NCI-H1417 treated with DMSO at 0.1 percent for 48 hours (cell line): ENCODE measurements around the gene TSHZ1.

Experiments used
- DNase-seq: peaks from one replicate; lab custom pipeline; 2025; lab: John Stamatoyannopoulos, UW

Gene TSHZ1

DNA sequence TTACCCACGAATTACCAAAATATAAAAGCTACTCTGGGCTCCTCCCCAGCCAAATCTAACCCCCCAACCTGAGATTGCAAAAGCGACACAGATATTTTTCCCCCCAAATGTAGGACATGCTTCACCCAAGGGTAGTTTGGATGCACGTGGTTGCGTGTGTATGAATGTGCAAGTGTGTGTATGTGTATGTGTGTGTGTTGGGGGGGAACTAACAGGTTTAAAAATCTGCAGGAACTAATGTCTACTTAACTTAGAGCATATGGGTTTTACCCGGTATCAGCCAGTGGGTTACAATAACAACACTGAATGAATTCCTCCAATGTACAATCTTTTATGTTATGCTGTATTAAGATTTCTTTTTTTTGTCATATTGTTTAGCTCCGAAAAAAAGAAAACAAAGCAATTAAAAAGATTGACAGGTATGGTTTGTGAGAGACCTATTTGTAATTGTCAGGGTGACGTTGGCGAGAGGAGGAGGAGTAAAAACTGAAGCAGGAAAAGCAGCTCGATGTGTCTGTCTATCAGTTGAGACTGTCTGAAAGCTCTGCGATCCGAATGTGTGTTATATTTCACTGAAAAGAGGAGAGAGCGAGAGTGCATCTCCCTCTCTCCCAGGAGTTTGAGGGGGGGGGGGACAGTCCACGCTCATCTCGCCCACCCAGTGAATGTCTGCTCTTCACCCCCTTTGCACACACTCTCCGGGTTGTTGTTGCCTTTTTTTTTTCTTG lies at the start of gene TSHZ1:
TSS of gene TSHZ1 (plus strand) at position 524 of the 728 bp plus-strand sequence. CDS start 1,080 bp downstream, outside the sequence.
- peak; percentile 72 for DNase-seq

- no peak for DNase-seq
These were observed 49.2 kb upstream of the TSHZ1 start for GRCh38 chr18:75161256-75162028.

DNA sequence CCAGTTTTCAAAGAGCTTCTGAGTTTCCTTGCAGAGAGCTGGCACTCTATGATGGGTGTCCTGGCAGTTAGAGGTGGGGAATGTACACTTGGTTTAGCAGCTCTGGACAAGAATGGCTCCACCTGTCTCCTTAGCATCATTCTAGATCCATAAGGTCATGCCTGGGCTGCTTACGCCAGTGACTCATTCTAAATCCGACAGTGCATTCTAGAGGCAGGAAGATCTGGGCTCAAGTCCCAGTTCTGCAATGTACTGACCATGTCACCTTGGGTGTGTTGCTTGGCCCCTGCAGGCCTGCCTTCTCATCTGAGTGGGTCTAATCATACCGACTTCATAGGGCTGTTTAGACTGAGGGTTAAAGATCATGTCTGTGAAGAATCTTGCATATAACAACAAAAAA lies 48.1 kb upstream of the TSHZ1 start:
- no peak for DNase-seq

DNA sequence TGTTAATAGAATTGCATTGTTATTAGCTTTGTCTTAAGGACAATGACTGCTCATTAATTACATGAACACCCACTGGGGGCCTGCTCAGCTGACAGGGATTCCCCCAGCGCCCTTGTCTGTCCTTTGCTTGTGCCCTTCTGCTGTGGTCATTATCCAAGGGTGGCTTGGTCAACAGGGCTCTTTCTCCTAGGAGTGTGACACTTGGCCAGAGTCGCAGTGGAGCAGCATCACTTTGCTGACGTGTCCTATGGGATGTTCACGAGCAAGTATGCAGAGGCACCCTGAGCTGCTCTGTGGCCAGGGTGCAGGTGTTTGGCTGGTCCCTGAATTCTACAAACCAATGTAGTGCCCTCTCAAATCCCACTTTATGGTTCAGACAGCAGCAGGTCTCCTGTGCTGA lies 47.6 kb upstream of the TSHZ1 start:
- no peak for DNase-seq

GRCh38 chr18:75163736-75164135 lies 46.9 kb upstream of the TSHZ1 start:
- no peak for DNase-seq

GRCh38 chr18:75164479-75164878 lies 46.1 kb upstream of the TSHZ1 start:
- DNase-seq, result no peak

GRCh38 chr18:75165926-75166325 lies 44.7 kb upstream of the TSHZ1 start:
- DNase-seq, result no peak

GRCh38 chr18:75167137-75167536 lies 43.5 kb upstream of the TSHZ1 start:
- no peak for DNase-seq

- DNase-seq, result no peak
These were observed 42.6 kb upstream of the TSHZ1 start for GRCh38 chr18:75167759-75168618.

GRCh38 chr18:75168619-75169018 lies 42.0 kb upstream of the TSHZ1 start:
- no peak for DNase-seq

DNA sequence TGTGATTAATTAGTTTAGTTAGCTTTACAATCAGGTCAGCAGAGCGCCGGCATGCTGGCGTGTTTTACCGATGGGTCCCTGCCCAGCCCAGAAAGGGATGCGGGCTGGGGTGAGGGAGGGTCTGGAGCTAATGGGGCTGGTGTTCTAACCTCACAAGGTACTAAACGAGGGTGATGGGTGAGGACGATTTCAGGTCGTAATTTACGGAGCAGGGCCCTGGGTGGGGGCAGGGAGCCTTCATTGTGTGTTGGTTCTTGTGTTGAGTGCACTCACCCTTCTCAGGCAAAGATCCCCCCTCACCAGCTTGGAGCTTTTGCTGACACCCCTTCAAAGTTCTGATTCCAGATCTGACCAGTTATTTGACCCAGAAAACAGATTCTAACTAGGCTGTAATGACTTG lies 41.2 kb upstream of the TSHZ1 start:
- DNase-seq, result no peak

- no peak for DNase-seq
These were observed 40.4 kb upstream of the TSHZ1 start for GRCh38 chr18:75170022-75170789.

GRCh38 chr18:75170916-75171315 lies 39.7 kb upstream of the TSHZ1 start:
- DNase-seq, result no peak

DNA sequence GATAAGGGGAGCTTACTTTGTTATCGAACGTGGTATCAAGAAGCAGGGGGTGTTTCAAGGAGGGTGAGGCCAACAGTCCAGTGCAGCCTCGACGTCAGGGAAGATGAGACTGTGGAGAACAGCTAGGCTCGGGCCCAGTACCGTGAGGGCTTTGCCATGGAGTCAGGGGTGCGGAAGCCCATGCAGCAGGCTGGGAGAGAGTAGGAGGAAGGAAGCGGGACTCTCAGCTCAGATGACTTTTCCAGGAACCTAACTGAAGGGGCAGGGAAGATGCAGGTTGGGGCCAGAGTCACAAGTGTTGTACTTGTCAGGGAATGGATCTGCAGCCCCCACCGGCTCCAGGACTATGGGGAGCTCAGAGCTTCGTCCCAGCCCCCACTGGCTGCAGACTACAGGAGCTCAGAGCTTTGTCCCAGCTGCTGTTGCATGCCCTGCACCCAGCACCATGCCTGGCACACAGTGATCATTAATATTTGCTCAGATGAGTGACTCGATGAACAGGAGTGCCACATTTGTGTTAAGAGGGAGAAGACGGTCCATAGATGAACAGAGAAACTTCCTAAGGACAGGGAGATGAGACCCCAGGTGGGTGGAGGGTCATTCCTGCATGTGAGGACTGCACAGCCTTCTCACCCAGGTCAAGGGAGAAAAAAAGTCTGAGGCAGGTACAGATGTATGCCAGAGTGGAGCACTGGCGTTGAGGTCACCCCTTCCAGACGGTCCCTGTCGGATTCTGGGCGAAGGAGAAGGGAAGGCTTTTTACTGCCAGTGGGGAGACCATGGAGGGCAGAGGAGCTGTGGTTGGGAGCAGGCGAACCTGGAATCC lies 38.1 kb upstream of the TSHZ1 start:
- DNase-seq, result no peak

DNA sequence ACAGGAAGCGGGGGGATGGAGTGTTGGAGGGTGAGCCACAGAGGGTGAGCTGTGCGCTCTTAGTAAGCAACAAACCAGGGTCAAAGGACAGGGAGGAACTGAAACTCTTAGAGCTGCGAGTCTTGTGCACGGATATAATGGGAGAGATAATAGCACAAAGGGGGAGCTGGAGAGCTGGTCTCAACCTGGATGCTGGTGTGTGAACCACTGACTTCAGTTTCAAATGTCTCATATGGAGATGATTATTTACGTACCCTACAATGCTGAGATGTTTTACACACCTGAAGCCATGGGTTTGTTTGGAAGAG lies 37.5 kb upstream of the TSHZ1 start:
- no peak for DNase-seq

DNA sequence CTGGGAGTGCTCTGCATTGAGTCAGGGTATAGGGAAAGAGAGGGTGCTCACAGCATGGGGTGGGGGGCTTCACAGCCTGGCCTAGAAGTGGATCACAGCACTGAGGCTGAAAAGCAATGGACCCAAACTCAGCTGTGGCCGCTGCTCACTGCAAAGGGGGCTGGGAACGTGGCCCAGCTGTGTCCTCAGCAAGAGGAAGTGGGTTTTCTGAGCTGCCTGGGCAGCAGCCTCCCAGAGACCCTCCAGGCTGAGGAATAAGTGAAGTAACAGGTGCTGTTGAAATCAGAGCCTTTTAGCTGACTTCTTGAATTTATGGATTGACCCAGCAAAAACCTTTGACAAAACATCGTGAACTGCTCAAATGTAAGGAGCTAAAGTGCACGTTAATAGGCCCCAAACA lies 36.9 kb upstream of the TSHZ1 start:
- no peak for DNase-seq

- no peak for DNase-seq
These were observed 33.7 kb upstream of the TSHZ1 start for GRCh38 chr18:75176849-75177248.

DNA sequence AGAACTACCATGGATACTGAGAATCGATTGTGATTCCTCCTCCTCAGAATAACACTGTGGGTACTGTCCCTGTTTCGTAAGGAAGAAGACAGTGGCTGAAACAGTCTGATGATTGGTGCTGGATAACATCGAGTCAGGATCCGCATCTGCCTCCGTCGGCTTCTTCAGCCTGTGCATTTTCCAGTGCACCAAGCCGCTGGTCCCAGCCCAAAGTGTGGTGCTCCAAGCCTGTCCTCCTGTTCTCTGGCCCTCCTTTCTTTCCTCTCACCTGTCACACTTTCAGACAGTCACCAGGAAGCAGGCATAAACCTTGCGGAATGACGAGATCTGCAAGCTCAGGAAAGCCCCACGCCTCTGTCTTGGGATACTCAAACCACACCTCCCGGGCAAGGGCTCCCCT lies 32.2 kb upstream of the TSHZ1 start:
- DNase-seq, result no peak

DNA sequence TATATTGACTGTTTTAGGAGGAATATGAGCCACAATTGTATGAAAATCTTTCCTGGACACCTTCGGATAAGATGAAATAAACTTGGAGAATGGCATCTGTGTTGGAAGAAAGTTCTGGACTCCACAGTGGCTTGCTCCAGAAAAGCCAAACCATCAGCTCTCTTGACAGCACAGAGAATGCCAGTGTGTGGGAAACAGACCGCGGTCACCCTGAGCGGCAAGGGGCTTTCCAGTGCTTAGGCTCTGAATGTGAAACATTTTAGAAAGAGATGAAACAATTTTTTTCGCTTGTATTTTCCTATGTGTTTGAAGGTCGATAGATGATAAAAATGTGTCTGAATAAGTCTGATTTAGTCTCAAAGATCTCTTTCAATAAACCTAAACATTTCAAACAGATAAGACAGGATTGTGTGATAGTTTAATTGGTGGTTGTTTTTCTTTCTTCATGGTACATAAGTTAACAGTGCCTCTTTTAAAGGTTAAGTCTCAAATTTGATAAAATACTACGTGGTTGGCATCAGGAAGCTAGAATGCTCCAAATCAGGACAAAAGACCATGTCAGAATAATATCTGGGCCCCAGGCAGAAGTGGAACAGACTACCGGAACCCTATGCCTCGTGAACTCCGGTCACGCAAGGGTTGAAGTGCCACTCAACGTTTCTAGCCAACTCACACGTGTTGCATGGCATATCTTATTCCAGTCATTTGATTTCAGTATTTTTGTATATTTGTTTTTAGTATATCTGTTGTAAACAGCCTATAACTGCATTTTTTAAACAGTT lies 30.6 kb upstream of the TSHZ1 start:
- no peak for DNase-seq

DNA sequence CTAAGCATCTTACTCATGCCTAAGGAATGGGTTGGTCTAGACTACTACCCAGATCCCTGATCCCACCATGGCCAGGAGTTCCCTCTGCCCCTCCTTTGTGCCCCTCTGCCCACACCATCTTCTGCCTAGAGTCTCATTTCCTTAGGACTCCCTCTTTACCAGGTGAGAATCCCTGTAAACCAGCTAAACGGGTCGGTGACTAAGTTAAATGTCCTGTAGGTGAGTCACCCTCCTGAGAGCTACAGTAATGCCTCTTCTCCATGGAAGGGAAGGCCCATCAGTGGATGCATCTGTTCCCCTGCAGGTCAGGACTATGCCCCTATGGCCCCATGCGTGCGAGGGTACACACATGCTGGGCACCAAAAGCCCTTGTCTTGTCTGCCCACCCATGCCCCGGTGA lies 27.1 kb upstream of the TSHZ1 start:
- DNase-seq, result no peak
